ENCODE data around the gene SALL1.

SALL1 gene

GRCh38 chr16:51120730-51121347, 30.2 kb downstream of the SALL1 start:
- no peaks in the 10 kb centered on the region for H3K36me3 ChIP-seq (ENCODE audit: insufficient read depth, low read length)
- H3F3A ChIP-seq (ENCODE audit: low read depth): no peaks in the 10 kb centered on the region
- H3K9me3 ChIP-seq (ENCODE audit: insufficient read depth, low read depth, low read length): peaks cover 5% of the 10 kb centered on the region; the same call in 1 of the 2 replicates
- no peak overlapping the region for H3K4me2 ChIP-seq (ENCODE audit: low read depth, low read length, poor library complexity, severe bottlenecking)
- H3K9me2 ChIP-seq (replicated peaks; ENCODE audit: low read depth, low read length): no peaks in the 10 kb centered on the region
- no peaks in the 10 kb centered on the region for H3K79me2 ChIP-seq (ENCODE audit: insufficient read depth, low read length)
- no peak overlapping the region for H2AFZ ChIP-seq (ENCODE audit: low read length)
- H3K4me3 ChIP-seq (ENCODE audit: low read length, poor library complexity, severe bottlenecking): no peak overlapping the region
- H4K20me1 ChIP-seq (ENCODE audit: insufficient read depth, low read length, poor library complexity, severe bottlenecking): no peaks in the 10 kb centered on the region
- no peaks in the 10 kb centered on the region for H3K4me1 ChIP-seq (ENCODE audit: insufficient read depth, low read length, poor library complexity, severe bottlenecking)
- no peak for TF ChIP-seq CTCF (conservative IDR thresholded peaks at IDR 0.05; ENCODE audit: low read length)
- TF ChIP-seq EZH2phosphoT487 (IDR thresholded peaks at IDR 0.05; ENCODE audit: borderline replicate concordance): no peak
- no peaks in the 10 kb centered on the region for H3K27me3 ChIP-seq (ENCODE audit: insufficient read depth, low read length, poor library complexity, severe bottlenecking)
- no peak overlapping the region for H3K9ac ChIP-seq (ENCODE audit: low read depth, low read length, poor library complexity, severe bottlenecking)

GRCh38 chr16:51119973-51120729, 30.9 kb downstream of the SALL1 start:
- H4K20me1 ChIP-seq (ENCODE audit: insufficient read depth, low read length, poor library complexity, severe bottlenecking): no peaks in the 10 kb centered on the region
- no peaks in the 10 kb centered on the region for H3K4me1 ChIP-seq (ENCODE audit: insufficient read depth, low read length, poor library complexity, severe bottlenecking)
- peaks cover 5% of the 10 kb centered on the region; the same call in 1 of the 2 replicates for H3K9me3 ChIP-seq (ENCODE audit: insufficient read depth, low read depth, low read length)
- H3K9me2 ChIP-seq (replicated peaks; ENCODE audit: low read depth, low read length): no peaks in the 10 kb centered on the region
- H3K9ac ChIP-seq (ENCODE audit: low read depth, low read length, poor library complexity, severe bottlenecking): no peak overlapping the region
- H2AFZ ChIP-seq (ENCODE audit: low read length): no peak overlapping the region
- H3K4me2 ChIP-seq (ENCODE audit: low read depth, low read length, poor library complexity, severe bottlenecking): no peak overlapping the region
- H3K4me3 ChIP-seq (ENCODE audit: low read length, poor library complexity, severe bottlenecking): no peak overlapping the region
- H3K79me2 ChIP-seq (ENCODE audit: insufficient read depth, low read length): no peaks in the 10 kb centered on the region
- TF ChIP-seq EZH2phosphoT487 (IDR thresholded peaks at IDR 0.05; ENCODE audit: borderline replicate concordance) (no peak), CTCF (conservative IDR thresholded peaks at IDR 0.05; ENCODE audit: low read length) (no peak)
- no peaks in the 10 kb centered on the region for H3F3A ChIP-seq (ENCODE audit: low read depth)
- H3K27me3 ChIP-seq (ENCODE audit: insufficient read depth, low read length, poor library complexity, severe bottlenecking): no peaks in the 10 kb centered on the region
- no peaks in the 10 kb centered on the region for H3K36me3 ChIP-seq (ENCODE audit: insufficient read depth, low read length)

- H3K4me3 ChIP-seq (ENCODE audit: low read length, poor library complexity, severe bottlenecking): no peak overlapping the region
- no peaks in the 10 kb centered on the region for H3K79me2 ChIP-seq (ENCODE audit: insufficient read depth, low read length)
- H3K36me3 ChIP-seq (ENCODE audit: insufficient read depth, low read length): no peaks in the 10 kb centered on the region
- no peaks in the 10 kb centered on the region for H3K4me1 ChIP-seq (ENCODE audit: insufficient read depth, low read length, poor library complexity, severe bottlenecking)
- H4K20me1 ChIP-seq (ENCODE audit: insufficient read depth, low read length, poor library complexity, severe bottlenecking): no peaks in the 10 kb centered on the region
- H3F3A ChIP-seq (ENCODE audit: low read depth): no peaks in the 10 kb centered on the region
- no peak overlapping the region for H2AFZ ChIP-seq (ENCODE audit: low read length)
- no peak overlapping the region for H3K9ac ChIP-seq (ENCODE audit: low read depth, low read length, poor library complexity, severe bottlenecking)
- H3K9me2 ChIP-seq (replicated peaks; ENCODE audit: low read depth, low read length): no peaks in the 10 kb centered on the region
- H3K4me2 ChIP-seq (ENCODE audit: low read depth, low read length, poor library complexity, severe bottlenecking): no peak overlapping the region
- TF ChIP-seq CTCF (conservative IDR thresholded peaks at IDR 0.05; ENCODE audit: low read length) (no peak), EZH2phosphoT487 (IDR thresholded peaks at IDR 0.05; ENCODE audit: borderline replicate concordance) (no peak)
- H3K9me3 ChIP-seq (ENCODE audit: insufficient read depth, low read depth, low read length): peaks cover 5% of the 10 kb centered on the region; the same call in 1 of the 2 replicates
- no peaks in the 10 kb centered on the region for H3K27me3 ChIP-seq (ENCODE audit: insufficient read depth, low read length, poor library complexity, severe bottlenecking)
Measured at GRCh38 chr16:51119556-51119955, 31.5 kb downstream of the SALL1 start.

Data from Loucy (cell line).